HS-27A (cell line): Measurements from ENCODE around the gene TBC1D25.
"Not testable (repeated sequence)": the region's sequence is repeated elsewhere in the genome, so short reads cannot be mapped to it uniquely, and the experiment has no call there.

Experiments used
- DNase-seq: peaks from one replicate; pipeline ENCODE4 v3.0.0-alpha.2; 2012; ENCODE audit warnings: low read depth, missing footprints

Gene TBC1D25

GRCh38 chrX:48516285-48516684, 23.2 kb upstream of the TBC1D25 start:
- DNase-seq, result no peak

- DNase-seq, result no peak
Observed at GRCh38 chrX:48516987-48517386, 22.5 kb upstream of the TBC1D25 start.

- not testable (repeated sequence) for DNase-seq
Observed at GRCh38 chrX:48519481-48519880, 20.0 kb upstream of the TBC1D25 start.

- DNase-seq, result no peak
Observed at GRCh38 chrX:48520455-48520854, 19.1 kb upstream of the TBC1D25 start.

GRCh38 chrX:48520976-48521352, 18.6 kb upstream of the TBC1D25 start:
- no peak for DNase-seq

- DNase-seq, result no peak
Observed at GRCh38 chrX:48521353-48522243, 17.9 kb upstream of the TBC1D25 start, which contains the start of gene EBP. Gene EBP, plus strand, starts transcription at chrX:48521808. Its CDS starts 1,964 bp downstream, at chrX:48523772.

GRCh38 chrX:48522291-48522690, 17.2 kb upstream of the TBC1D25 start:
- DNase-seq, result no peak

GRCh38 chrX:48523682-48524081, 15.8 kb upstream of the TBC1D25 start:
- DNase-seq, result no peak

GRCh38 chrX:48525853-48526252, 13.7 kb upstream of the TBC1D25 start:
- DNase-seq, result not testable (repeated sequence)

GRCh38 chrX:48530736-48531135, 8.8 kb upstream of the TBC1D25 start:
- DNase-seq, result no peak

GRCh38 chrX:48531358-48531959, 8.1 kb upstream of the TBC1D25 start:
- no peak for DNase-seq

GRCh38 chrX:48532161-48532560, 7.4 kb upstream of the TBC1D25 start:
- no peak for DNase-seq

- no peak for DNase-seq
Observed at GRCh38 chrX:48533165-48533564, 6.3 kb upstream of the TBC1D25 start.

GRCh38 chrX:48538641-48539344, 721 bp upstream of the TBC1D25 start:
- no peak for DNase-seq

GRCh38 chrX:48540028-48540375, 488 bp downstream of the TBC1D25 start:
- no peak for DNase-seq

GRCh38 chrX:48540480-48540879, 966 bp downstream of the TBC1D25 start:
- DNase-seq, result no peak

- DNase-seq, result no peak
Observed at GRCh38 chrX:48541140-48541814, 1.8 kb downstream of the TBC1D25 start.

GRCh38 chrX:48548871-48549270, 9.4 kb downstream of the TBC1D25 start:
- DNase-seq, result no peak

GRCh38 chrX:48555731-48556325, 16.3 kb downstream of the TBC1D25 start:
- DNase-seq, result not testable (repeated sequence)

- no peak for DNase-seq
Observed at GRCh38 chrX:48558271-48558670, 18.8 kb downstream of the TBC1D25 start.

- no peak for DNase-seq
Observed at GRCh38 chrX:48559636-48560035, 20.1 kb downstream of the TBC1D25 start.

- no peak for DNase-seq
Observed at GRCh38 chrX:48560056-48560455, 20.5 kb downstream of the TBC1D25 start.
